HCT116 (cell line): Measurements from ENCODE around the gene FTSJ3. TPM values are rescaled to one million over a fixed set of nuclear protein-coding genes. Genes with fewer than 3 reads are reported as not detected.
"Not testable (repeated sequence)": the region's sequence is repeated elsewhere in the genome, so short reads cannot be mapped to it uniquely, and the experiment has no call there.

ENCODE experiments used
- ATAC-seq: fragments of 200-7000 bp; cut with Tn5 transposase; 2 replicates; pipeline ENCODE4 v1.9.1; 2020; ENCODE audit warnings: mild to moderate bottlenecking, moderate library complexity
- BruUV-seq: library from RNA; stranded (reverse); fragments of 400-500 nt; replicated peaks from 2 replicates; lab custom pipeline; 2021; lab: Mats Ljungman, UMichigan
- CTCF ChIA-PET: fragments of 300-600 bp; sonication (Branson Sonifier 250); formaldehyde crosslinking; loops from one replicate; lab custom pipeline; 2021; ENCODE audit warnings: antibody characterized with exemption; lab: Charles Lee
- POLR2A ChIA-PET: fragments of 300-600, 350-600 bp; sonication (Branson Sonifier 250); formaldehyde crosslinking; loops from one replicate; lab custom pipeline; 2021; ENCODE audit warnings: antibody characterized with exemption; lab: Charles Lee
- RAD21 ChIA-PET, 2 experiments: fragments of 300-600 bp; sonication (Branson Sonifier 250); formaldehyde crosslinking; loops; one replicate each; lab custom pipeline; 2023; ENCODE audit warnings: low total read pairs in 2 of 2; ENCODE audit not compliant: uncharacterized antibody in 2 of 2, unreplicated experiment in 2 of 2, low non-redundant PET in 1 of 2; lab: Charles Lee
- DNase-seq: peaks from one replicate; pipeline ENCODE4 v3.0.0-alpha.2; 2010; ENCODE audit warnings: low read depth, low spot score
- H2AFZ ChIP-seq: fragments of 200-600 bp; shearing (Covaris generic), sonication (generic); 2 replicates; pipeline ENCODE4 v1.6.1; 2017; ENCODE audit warnings: low read depth, mixed run types, mixed read lengths, antibody characterized with exemption, low read length; ENCODE audit not compliant: poor library complexity, severe bottlenecking
- H3K27ac ChIP-seq: 2 replicates; pipeline ENCODE4 v1.5.1; 2012; ENCODE audit warnings: low read depth, low read length
- H3K27me3 ChIP-seq: fragments of 200-600 bp; sonication (generic); 2 replicates; pipeline ENCODE4 v1.6.1; 2016; ENCODE audit warnings: mixed run types, low read length, mixed read lengths; ENCODE audit not compliant: insufficient read depth
- H3K36me3 ChIP-seq, 2 experiments: fragments of 200-500 bp in 1 of 2; fragments of 200-600 bp in 1 of 2; sonication (Bioruptor generic) in 1 of 2; sonication (generic) in 1 of 2; 2 replicates each; pipeline versions ENCODE4 v1.5.1 to v1.6.1; 2014 to 2016; ENCODE audit warnings: low read length in 2 of 2, inconsistent platforms in 1 of 2, mixed read lengths in 1 of 2, mixed run types in 1 of 2; ENCODE audit not compliant: insufficient read depth in 2 of 2, control insufficient read depth in 1 of 2
- H3K4me1 ChIP-seq, 2 experiments: fragments of 200-600 bp in 1 of 2; sonication (generic) in 1 of 2; 2 replicates each; pipeline versions ENCODE4 v1.5.1 to v1.6.1; 2012 to 2017; ENCODE audit warnings: low read length in 2 of 2, inconsistent platforms in 1 of 2, mild to moderate bottlenecking in 1 of 2, mixed read lengths in 1 of 2, mixed run types in 1 of 2, moderate library complexity in 1 of 2; ENCODE audit not compliant: insufficient read depth in 2 of 2, control insufficient read depth in 1 of 2
- H3K4me2 ChIP-seq: fragments of 200-600 bp; sonication (generic); 2 replicates; pipeline ENCODE4 v1.6.1; 2017; ENCODE audit warnings: mixed run types, low read length, mixed read lengths
- H3K4me3 ChIP-seq, 2 experiments: fragments of 200-600 bp in 1 of 2; sonication (generic) in 1 of 2; replicated peaks in 1 of 2; 2 replicates each; pipeline ENCODE4 v1.5.1; 2011 to 2016; ENCODE audit warnings: low read length in 2 of 2, control low read depth in 1 of 2, low read depth in 1 of 2, mild to moderate bottlenecking in 1 of 2, mixed read lengths in 1 of 2, mixed run types in 1 of 2
- H3K79me2 ChIP-seq: fragments of 200-600 bp; sonication (generic); 2 replicates; pipeline ENCODE4 v1.6.1; 2017; ENCODE audit warnings: mild to moderate bottlenecking, mixed run types, low read length, moderate library complexity, mixed read lengths; ENCODE audit not compliant: insufficient read depth
- H3K9ac ChIP-seq: fragments of 200-600 bp; sonication (generic); 2 replicates; pipeline ENCODE4 v1.6.1; 2016; ENCODE audit warnings: low read length, mixed read lengths
- H3K9me2 ChIP-seq: fragments of 200-600 bp; sonication (generic), shearing (Covaris generic); 2 replicates; pipeline ENCODE4 v1.6.1; 2017; ENCODE audit warnings: mixed run types, mild to moderate bottlenecking, moderate library complexity; ENCODE audit not compliant: insufficient read depth
- H3K9me3 ChIP-seq, 2 experiments: fragments of 200-500 bp in 1 of 2; fragments of 200-600 bp in 1 of 2; sonication (Bioruptor generic) in 1 of 2; sonication (generic) in 1 of 2; 2 replicates each; pipeline ENCODE4 v1.6.1; 2014 to 2017; ENCODE audit warnings: low read length in 2 of 2, mixed read lengths in 2 of 2, inconsistent platforms in 1 of 2, low read depth in 1 of 2, mild to moderate bottlenecking in 1 of 2, mixed run types in 1 of 2, moderate library complexity in 1 of 2; ENCODE audit not compliant: control insufficient read depth in 1 of 2, insufficient read depth in 1 of 2
- H4K20me1 ChIP-seq: fragments of 200-600 bp; sonication (generic), shearing (Covaris generic); 2 replicates; pipeline ENCODE4 v1.6.1; 2017; ENCODE audit warnings: mixed run types, mild to moderate bottlenecking, moderate library complexity; ENCODE audit not compliant: insufficient read depth
- CBX3 ChIP-seq: IDR thresholded peaks from 2 replicates; pipeline ENCODE4 v1.6.1; 2012; ENCODE audit warnings: low read depth
- CEBPB ChIP-seq: IDR thresholded peaks from 2 replicates; pipeline ENCODE4 v1.6.1; 2012; ENCODE audit warnings: low read depth
- EGR1 ChIP-seq: IDR thresholded peaks from 2 replicates; pipeline ENCODE4 v1.6.1; 2012; ENCODE audit warnings: low read depth
- FOSL1 ChIP-seq: IDR thresholded peaks from 2 replicates; pipeline ENCODE4 v1.6.1; 2012; ENCODE audit warnings: low read depth
- RAD21 ChIP-seq: IDR thresholded peaks from 2 replicates; pipeline ENCODE4 v1.6.1; 2012; ENCODE audit warnings: low read depth, mild to moderate bottlenecking
- SIN3A ChIP-seq: IDR thresholded peaks from 2 replicates; pipeline ENCODE4 v1.6.1; 2012; ENCODE audit warnings: low read depth
- YY1 ChIP-seq: IDR thresholded peaks from 2 replicates; pipeline ENCODE4 v1.6.1; 2011; ENCODE audit warnings: low read length, low read depth, moderate library complexity, mild to moderate bottlenecking; ENCODE audit not compliant: insufficient replicate concordance; ENCODE audit errors: extremely low read depth
- ZNF274 ChIP-seq: fragments of 200-500 bp; sonication (Bioruptor generic); IDR thresholded peaks from 2 replicates; pipeline ENCODE4 v1.6.1; 2014; ENCODE audit warnings: mild to moderate bottlenecking, low read depth, low read length, inconsistent platforms
- intact Hi-C: fragments of 100-400 bp; cut with micrococcal nuclease; formaldehyde crosslinking; loops from 2 replicates; pipeline ENCODE4 v1.10.0; 2022
- total RNA-seq: library from RNA; stranded (reverse); gene quantifications from one replicate; pipeline ENCODE4 v1.2.1, GENCODE V29; 2021; ENCODE audit not compliant: unreplicated experiment

The FTSJ3 gene
- total RNA-seq, 1 experiment from 2014 or later: 70.9 TPM

- Histone ChIP-seq H3K4me3 (no peak overlapping the region), H3K36me3 (peaks cover 87 to 88% of the 10 kb centered on the region in 2 experiments), H3K4me1 (no peaks in the 10 kb centered on the region), H3K79me2 (peaks cover 87% of the 10 kb centered on the region), H3K27me3 (no peaks in the 10 kb centered on the region), H4K20me1 (peaks cover 10% of the 10 kb centered on the region; the same call in 1 of the 2 replicates), H3K9me3 (no peaks in the 10 kb centered on the region), H3K27ac (no peak overlapping the region), H3K4me2 (no peak overlapping the region), H3K9ac (no peak overlapping the region), H3K9me2 (no peaks in the 10 kb centered on the region), H2AFZ (no peak overlapping the region)
- intact Hi-C loops: no loop called here
- ChIA-PET CTCF (no interaction called here), POLR2A (no interaction called here), RAD21 (no interaction called here)
- DNase-seq: no peak
- no peak for ATAC-seq
- TF ChIP-seq EGR1: no peak
- TF ChIP-seq FOSL1: no peak
- TF ChIP-seq RAD21: no peak
- no peak for TF ChIP-seq CBX3
- BruUV-seq: no TSS peak
Measured at GRCh38 chr17:63800783-63801182, 26.7 kb downstream of the FTSJ3 start.

- H3K4me1 ChIP-seq: no peaks in the 10 kb centered on the region
- H3K9me3 ChIP-seq: no peaks in the 10 kb centered on the region
- no peak overlapping the region for H3K27ac ChIP-seq
- H3K9me2 ChIP-seq: no peaks in the 10 kb centered on the region
- no peak overlapping the region for H3K9ac ChIP-seq
- H3K4me3 ChIP-seq: no peak overlapping the region
- intact Hi-C loops: no loop called here
- BruUV-seq: TSS peak; percentile 3
- ATAC-seq: no peak
- no peak for TF ChIP-seq SIN3A
- TF ChIP-seq FOSL1: no peak
- no peak for TF ChIP-seq ZNF274
- no peak for TF ChIP-seq YY1
- no peak for TF ChIP-seq CEBPB
- no peak overlapping the region for H2AFZ ChIP-seq
- H3K27me3 ChIP-seq: no peaks in the 10 kb centered on the region
- peaks cover 90% of the 10 kb centered on the region for H3K79me2 ChIP-seq
- POLR2A ChIA-PET: interaction anchor here (0.7 kb wide), 1 partner anchor 14 kb away, joined by 3 read pairs; no protein-coding TSS in a partner anchor
- DNase-seq: no peak
- H3K36me3 ChIP-seq: peaks cover 86 to 91% of the 10 kb centered on the region in 2 experiments
- RAD21 ChIA-PET: no interaction called here
- peaks cover 21% of the 10 kb centered on the region; the same call in 1 of the 2 replicates for H4K20me1 ChIP-seq
- H3K4me2 ChIP-seq: no peak overlapping the region
- CTCF ChIA-PET: no interaction called here
Measured at GRCh38 chr17:63798572-63799106, 28.8 kb downstream of the FTSJ3 start.

GRCh38 chr17:63796375-63796774 is 31.1 kb downstream of the FTSJ3 start:
- H3K9me3 ChIP-seq, H3K9ac ChIP-seq, H3K4me3 ChIP-seq, DNase-seq, H3K4me1 ChIP-seq, H3K9me2 ChIP-seq, RAD21 ChIA-PET, H2AFZ ChIP-seq, intact Hi-C loops, H3K4me2 ChIP-seq, H3K27me3 ChIP-seq, BruUV-seq, ATAC-seq, H3K27ac ChIP-seq, CTCF ChIA-PET: not testable (repeated sequence)
- peaks cover 90 to 91% of the 10 kb centered on the region in 2 experiments for H3K36me3 ChIP-seq
- H4K20me1 ChIP-seq: peaks cover 21% of the 10 kb centered on the region; the same call in 1 of the 2 replicates
- POLR2A ChIA-PET: interaction anchor here (1.0 kb wide), 1 partner anchor 23 kb away, joined by 3 read pairs; the partner anchor contains the start of gene CCDC47
- peaks cover 96% of the 10 kb centered on the region for H3K79me2 ChIP-seq
